Measurements from ENCODE around the gene SPATA31C1. TPM values are rescaled to one million over a fixed set of nuclear protein-coding genes. Genes with fewer than 3 reads are reported as not detected.
"Not testable (repeated sequence)": the region's sequence is repeated elsewhere in the genome, so short reads cannot be mapped to it uniquely, and the experiment has no call there.

Gene SPATA31C1
- total RNA-seq, 1 donor from 2014 or later = 0.07 TPM

- no peaks in the 10 kb centered on the region for H3K27me3 Mint-ChIP-seq
- no peaks in the 10 kb centered on the region for H3K4me1 Mint-ChIP-seq (ENCODE audit: unreplicated experiment)
- TF ChIP-seq CTCF (conservative IDR thresholded peaks at IDR 0.05) = no peak
- no peak overlapping the region for H3K4me3 Mint-ChIP-seq
- no peak for DNase-seq (ENCODE audit: extremely low spot score, unreplicated experiment)
- H3K27ac Mint-ChIP-seq = no peak overlapping the region
- no peaks in the 10 kb centered on the region for H3K36me3 Mint-ChIP-seq
- no peaks in the 10 kb centered on the region for H3K9me3 Mint-ChIP-seq
Measured at GRCh38 chr9:87890837-87891236, 26.9 kb upstream of the SPATA31C1 start.

- Mint-ChIP-seq H3K27ac (no peak overlapping the region), H3K4me1 (ENCODE audit: unreplicated experiment) (no peaks in the 10 kb centered on the region), H3K36me3 (no peaks in the 10 kb centered on the region), H3K27me3 (no peaks in the 10 kb centered on the region), H3K4me3 (no peak overlapping the region), H3K9me3 (no peaks in the 10 kb centered on the region)
- no peak for TF ChIP-seq CTCF (conservative IDR thresholded peaks at IDR 0.05)
- DNase-seq (ENCODE audit: extremely low spot score, unreplicated experiment) = no peak
Measured at GRCh38 chr9:87891754-87892153, 26.0 kb upstream of the SPATA31C1 start.

GRCh38 chr9:87892956-87893355 lies 24.8 kb upstream of the SPATA31C1 start:
- no peak for TF ChIP-seq CTCF (conservative IDR thresholded peaks at IDR 0.05)
- no peaks in the 10 kb centered on the region for H3K36me3 Mint-ChIP-seq
- no peaks in the 10 kb centered on the region for H3K4me1 Mint-ChIP-seq (ENCODE audit: unreplicated experiment)
- H3K27me3 Mint-ChIP-seq = peaks cover 3% of the 10 kb centered on the region
- no peak overlapping the region for H3K4me3 Mint-ChIP-seq
- no peaks in the 10 kb centered on the region for H3K9me3 Mint-ChIP-seq
- DNase-seq (ENCODE audit: extremely low spot score, unreplicated experiment) = no peak
- no peak overlapping the region for H3K27ac Mint-ChIP-seq

GRCh38 chr9:87894998-87895625 lies 22.6 kb upstream of the SPATA31C1 start:
- Mint-ChIP-seq H3K27ac (no peak overlapping the region), H3K9me3 (no peaks in the 10 kb centered on the region), H3K27me3 (peaks cover 6% of the 10 kb centered on the region), H3K4me1 (ENCODE audit: unreplicated experiment) (no peaks in the 10 kb centered on the region), H3K4me3 (no peak overlapping the region), H3K36me3 (no peaks in the 10 kb centered on the region)
- TF ChIP-seq CTCF (conservative IDR thresholded peaks at IDR 0.05) = no peak
- DNase-seq (ENCODE audit: extremely low spot score, unreplicated experiment) = no peak

GRCh38 chr9:87896891-87897290 lies 20.9 kb upstream of the SPATA31C1 start:
- TF ChIP-seq CTCF (conservative IDR thresholded peaks at IDR 0.05) = no peak
- Mint-ChIP-seq H3K27me3 (peaks cover 6% of the 10 kb centered on the region), H3K4me3 (no peak overlapping the region), H3K4me1 (ENCODE audit: unreplicated experiment) (no peaks in the 10 kb centered on the region), H3K36me3 (no peaks in the 10 kb centered on the region), H3K27ac (no peak overlapping the region), H3K9me3 (peaks cover 4% of the 10 kb centered on the region)
- DNase-seq (ENCODE audit: extremely low spot score, unreplicated experiment) = no peak

GRCh38 chr9:87898151-87898550 lies 19.6 kb upstream of the SPATA31C1 start:
- Mint-ChIP-seq H3K36me3 (no peaks in the 10 kb centered on the region), H3K4me1 (ENCODE audit: unreplicated experiment) (no peaks in the 10 kb centered on the region), H3K9me3 (peaks cover 5% of the 10 kb centered on the region), H3K27me3 (peaks cover 6% of the 10 kb centered on the region), H3K27ac (no peak overlapping the region), H3K4me3 (no peak overlapping the region)
- DNase-seq (ENCODE audit: extremely low spot score, unreplicated experiment) = no peak
- no peak for TF ChIP-seq CTCF (conservative IDR thresholded peaks at IDR 0.05)

GRCh38 chr9:87902371-87902770 lies 15.4 kb upstream of the SPATA31C1 start:
- H3K4me1 Mint-ChIP-seq (ENCODE audit: unreplicated experiment); H3K9me3 Mint-ChIP-seq; H3K4me3 Mint-ChIP-seq; H3K27ac Mint-ChIP-seq; DNase-seq (ENCODE audit: extremely low spot score, unreplicated experiment); H3K36me3 Mint-ChIP-seq: not testable (repeated sequence)
- peaks cover 13% of the 10 kb centered on the region for H3K27me3 Mint-ChIP-seq

Data from type B pancreatic cell (in vitro differentiated cells).